Neural progenitor cell (in vitro differentiated cells): Measurements from ENCODE around the gene TAS2R4.

Experiments used
- CTCF ChIP-seq: fragments of 200-600 bp; sonication (generic); IDR thresholded peaks from 2 replicates; pipeline ENCODE4 v1.5.1; 2017; ENCODE audit warnings: antibody characterized with exemption, mild to moderate bottlenecking
- EZH2 ChIP-seq: fragments of 200-600 bp; sonication (generic); IDR thresholded peaks from 2 replicates; pipeline ENCODE4 v1.6.1; 2017; ENCODE audit warnings: antibody characterized with exemption, mild to moderate bottlenecking, moderate library complexity

DNA sequence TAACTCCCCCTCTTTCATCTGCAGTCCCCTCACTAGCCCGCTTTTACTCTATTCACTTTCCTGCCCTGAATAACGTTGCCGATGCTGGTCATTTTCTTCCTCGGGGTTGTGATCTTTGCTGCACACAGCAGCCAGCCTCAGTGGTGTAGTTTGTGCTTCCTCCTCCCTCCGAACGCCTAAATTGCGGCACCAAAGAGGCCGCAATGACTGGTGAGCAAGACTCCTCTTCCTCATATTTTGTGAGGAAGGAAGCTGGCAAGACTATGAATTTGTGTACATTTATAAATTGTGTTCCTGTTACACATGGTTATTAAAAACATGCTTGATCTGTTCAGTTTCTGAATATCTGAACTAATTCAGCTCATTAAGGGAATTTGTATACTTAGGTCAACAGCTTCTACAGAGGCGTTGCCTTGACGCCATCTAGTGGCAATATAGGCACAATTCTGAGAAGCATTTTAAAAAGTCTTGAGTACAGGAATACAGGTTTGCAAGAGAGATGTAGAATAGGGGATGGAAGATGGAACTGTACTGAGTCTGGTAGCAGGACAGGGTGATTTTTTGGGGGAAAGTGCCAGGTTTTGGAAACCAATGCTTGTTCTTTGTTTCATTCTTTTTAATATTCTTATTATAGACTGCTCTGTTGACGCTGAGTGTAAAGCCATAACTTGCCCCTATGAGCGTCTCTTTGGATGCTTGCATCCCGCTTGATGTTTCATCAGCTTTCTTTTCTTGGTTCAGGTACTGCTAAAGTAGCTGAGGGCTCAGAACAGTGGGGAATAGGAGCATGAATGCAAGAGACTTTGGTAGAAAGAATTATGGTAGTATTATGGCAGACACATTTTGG is 9.5 kb downstream of the TAS2R4 start:
- TF ChIP-seq CTCF (peak; percentile 90), EZH2 (no peak)
